Measurements from ENCODE around the gene UGT3A2. TPM values are rescaled to one million over a fixed set of nuclear protein-coding genes. Genes with fewer than 3 reads are reported as not detected.

UGT3A2 gene
- total and polyA plus RNA-seq, 2 of the 8 experiments (the other 6 are each of a cell fraction or from before 2014, with no cell fraction given): 19.4 to 28.8 TPM

GRCh38 chr5:36066540-36067210, at the start of gene UGT3A2 (continued):
- TF ChIP-seq CTCF (IDR thresholded peaks at IDR 0.05; ENCODE audit: control extremely low read depth in 1 of 3, insufficient read depth in 1 of 3, low read depth in 1 of 3, low read length in 3 of 3): peak in 2 of 3 experiments; percentile 4 to 36; a peak in 2 of 4 replicates
- no peak for TF ChIP-seq RFX5 (IDR thresholded peaks at IDR 0.05; ENCODE audit: borderline replicate concordance, low read depth, low read length)

Measured in H1 (cell line).